Activated CD8-positive, alpha-beta memory T cell treated with anti-CD3 and anti-CD28 coated beads, Interleukin-2, amount 50 U/mL, for 24 hours (primary cell): ENCODE data around the gene ZNF133.

Experiments used
- DNase-seq: peaks from one replicate; pipeline ENCODE4 v3.0.0-alpha.2; 2020; ENCODE audit errors: extremely low read depth

Gene ZNF133

GRCh38 chr20:18361678-18362077 is 73.4 kb downstream of the ZNF133 start:
- no peak for DNase-seq

GRCh38 chr20:18362916-18363315 is 74.6 kb downstream of the ZNF133 start:
- DNase-seq = no peak

GRCh38 chr20:18363708-18364107 is 75.4 kb downstream of the ZNF133 start:
- DNase-seq = no peak

- DNase-seq = no peak
Observed at GRCh38 chr20:18364768-18365167, 76.4 kb downstream of the ZNF133 start.
